GM19035 (cell line): Measurements from ENCODE around the gene LRIT2.
A peak's percentile ranks its signal among the peaks of the same experiment; 100 is the strongest.
"Not testable (repeated sequence)": the region's sequence is repeated elsewhere in the genome, so short reads cannot be mapped to it uniquely, and the experiment has no call there.

ENCODE experiments used
- ATAC-seq: cut with Tn5 transposase; IDR thresholded peaks from one replicate; pipeline ENCODE4 v1.9.1; 2021; ENCODE audit not compliant: unreplicated experiment

LRIT2 gene

GRCh38 chr10:84185526-84186175 is 39.7 kb downstream of the LRIT2 start:
- ATAC-seq, result no peak

GRCh38 chr10:84184517-84184916 is 40.8 kb downstream of the LRIT2 start:
- ATAC-seq, result no peak

- no peak for ATAC-seq
Measured at GRCh38 chr10:84181631-84182030, 43.7 kb downstream of the LRIT2 start.

- ATAC-seq, result not testable (repeated sequence)
Measured at GRCh38 chr10:84180386-84180785, 45.0 kb downstream of the LRIT2 start.

GRCh38 chr10:84179059-84179710 is 46.2 kb downstream of the LRIT2 start:
- ATAC-seq, result peak; percentile 79

- ATAC-seq, result no peak
Measured at GRCh38 chr10:84178160-84178609, 47.2 kb downstream of the LRIT2 start.

- peak; percentile 48 for ATAC-seq
Measured at GRCh38 chr10:84177541-84178141, 47.7 kb downstream of the LRIT2 start.

GRCh38 chr10:84176836-84177474 is 48.4 kb downstream of the LRIT2 start:
- ATAC-seq, result no peak

GRCh38 chr10:84176351-84176750 is 49.0 kb downstream of the LRIT2 start:
- ATAC-seq, result no peak

- ATAC-seq, result no peak
Measured at GRCh38 chr10:84175436-84175835, 49.9 kb downstream of the LRIT2 start.

GRCh38 chr10:84173501-84173929 is 51.8 kb downstream of the LRIT2 start, which contains the start of gene GPR15LG:
GPR15LG (plus strand) TSS chr10:84173801; CDS start chr10:84173852, 51 bp downstream.
- ATAC-seq, result peak; percentile 37

GRCh38 chr10:84172467-84173356 is 52.6 kb downstream of the LRIT2 start:
- peak; percentile 59 for ATAC-seq

- peak; percentile 20 for ATAC-seq
Measured at GRCh38 chr10:84171700-84172466, 53.5 kb downstream of the LRIT2 start.

GRCh38 chr10:84171237-84171636 is 54.1 kb downstream of the LRIT2 start:
- ATAC-seq, result not testable (repeated sequence)
